Adipose tissue (tissue), 3 donors: ENCODE results near the gene ABHD16B. TPM values are rescaled to one million over a fixed set of nuclear protein-coding genes. Genes with fewer than 3 reads are reported as not detected.

Source experiments
- H3K27ac ChIP-seq: one replicate; pipeline ENCODE4 v1.5.1; 2013; ENCODE audit warnings: low read depth, low read length
- WGBS, 3 donors: extraction: QIAGEN DNeasy Blood & Tissue Kit; methylation state at CpG; one replicate each; pipeline ENCODE4 v1.1.7; 2013; 5-methylcytosine and 5-hydroxymethylcytosine counted together
- polyA plus RNA-seq, 3 donors: library from polyadenylated mRNA; stranded (reverse); fragments of 200-250 nt; gene quantifications; one replicate each; pipeline ENCODE4 v1.2.3, GENCODE V29; 2013
- donor health status: healthy with polysubstance abuse.
- donor health status: Bipolar disorder and iron deficiency.
- donor health status: healthy.

The ABHD16B gene
- polyA plus RNA-seq, 3 donors, result 0.72 to 1.2 TPM; not detected in 1

DNA sequence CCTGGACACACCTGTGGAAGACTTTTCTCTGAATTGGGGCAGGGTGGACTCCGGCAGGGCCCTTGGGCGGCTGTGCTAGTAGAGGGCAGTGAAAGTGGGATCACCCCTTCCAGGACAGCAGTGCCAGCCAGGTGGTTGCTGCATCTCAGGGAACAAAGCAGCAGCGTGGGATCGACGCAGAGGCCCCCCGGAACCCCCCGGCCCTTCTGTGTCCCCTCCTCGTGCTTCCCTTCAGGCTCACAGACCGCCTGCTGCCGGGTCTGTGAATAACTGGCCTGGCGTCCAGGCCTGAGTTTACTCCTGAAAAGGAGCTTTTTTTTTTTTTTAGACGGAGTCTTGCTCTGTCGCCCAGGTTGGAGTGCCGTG, 24.7 kb downstream of the ABHD16B start:
- H3K27ac ChIP-seq, result no peak overlapping the region
- 92 to 93% (median 92%) methylated on average over 13 to 14 of the region's 14 CpGs for WGBS, 3 donors

GRCh38 chr20:63886921-63887320, 25.6 kb downstream of the ABHD16B start:
- 93 to 95% (median 94%) methylated on average over 11 of the region's 11 CpGs for WGBS, 3 donors
- H3K27ac ChIP-seq, result no peak overlapping the region

DNA sequence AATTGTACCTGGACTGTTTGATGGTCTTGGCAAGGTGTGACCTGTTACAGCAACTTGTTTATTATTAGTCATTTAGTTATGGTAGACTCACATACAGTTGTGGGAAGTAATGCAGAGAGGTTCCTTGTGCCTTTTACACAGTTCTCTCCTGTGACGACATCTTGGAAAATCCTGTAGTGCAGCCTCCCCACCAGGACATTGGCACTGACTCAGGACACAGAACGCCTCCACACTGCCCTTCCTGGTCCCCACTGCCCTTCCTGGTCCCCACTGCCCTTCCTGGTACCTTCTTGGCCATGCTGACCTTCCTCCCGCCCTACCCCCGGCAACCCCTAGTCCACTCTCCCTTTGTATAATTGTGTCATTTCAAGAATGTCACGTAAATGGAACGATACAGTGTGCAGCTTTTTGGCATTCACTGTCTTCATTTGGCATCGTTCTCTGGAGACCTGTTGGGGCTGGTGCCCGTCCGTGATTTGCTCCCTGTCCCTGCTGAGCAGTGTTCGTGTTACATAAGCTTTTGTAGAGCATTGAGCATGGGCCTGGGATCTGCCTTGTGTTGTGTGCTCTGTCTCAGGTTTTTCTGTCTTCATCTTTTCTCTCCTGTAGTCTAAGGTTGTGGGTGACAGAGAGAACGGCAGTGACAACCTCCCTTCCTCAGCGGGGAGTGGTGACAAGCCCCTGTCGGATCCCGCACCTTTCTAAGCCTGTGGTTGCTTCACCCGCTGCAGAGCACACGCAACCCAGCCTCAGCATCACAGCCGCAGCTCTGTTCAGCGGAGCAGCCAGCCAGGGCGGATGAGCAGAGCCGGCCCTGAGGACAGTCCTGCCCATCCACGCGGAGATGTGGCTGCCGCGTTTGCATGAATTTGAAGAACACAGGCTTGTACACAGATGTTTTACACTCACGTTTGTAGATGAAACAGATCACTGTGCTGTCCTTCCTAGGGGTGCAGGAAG, 28.2 kb downstream of the ABHD16B start:
- H3K27ac ChIP-seq, result no peak overlapping the region
- 73 to 90% (median 74%) methylated on average over 25 of the region's 25 CpGs for WGBS, 3 donors

GRCh38 chr20:63890201-63890576, 28.9 kb downstream of the ABHD16B start:
- 64 to 79% (median 72%) methylated on average over 7 of the region's 7 CpGs for WGBS, 3 donors
- no peak overlapping the region for H3K27ac ChIP-seq

DNA sequence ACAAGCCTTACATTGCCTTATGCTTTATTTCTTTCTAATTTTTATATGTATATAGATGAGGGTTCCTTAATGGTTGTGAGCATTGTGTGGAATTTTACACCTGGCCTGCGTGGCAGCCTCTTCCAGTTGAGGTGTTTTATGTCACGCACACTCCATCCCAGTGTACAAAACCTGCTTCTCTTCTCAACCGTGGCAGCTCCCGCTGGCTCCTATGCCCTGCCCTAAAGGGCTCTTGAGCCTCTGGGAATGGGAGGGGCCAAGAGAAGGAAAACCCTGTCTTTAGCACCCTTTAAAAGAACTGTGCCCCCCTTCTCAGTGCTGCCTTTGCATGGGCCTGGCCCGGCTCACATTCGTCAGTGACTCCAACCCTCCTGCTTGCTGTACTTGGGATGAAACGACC, 29.3 kb downstream of the ABHD16B start:
- 74 to 85% (median 76%) methylated on average over 7 of the region's 7 CpGs for WGBS, 3 donors
- no peak overlapping the region for H3K27ac ChIP-seq

DNA sequence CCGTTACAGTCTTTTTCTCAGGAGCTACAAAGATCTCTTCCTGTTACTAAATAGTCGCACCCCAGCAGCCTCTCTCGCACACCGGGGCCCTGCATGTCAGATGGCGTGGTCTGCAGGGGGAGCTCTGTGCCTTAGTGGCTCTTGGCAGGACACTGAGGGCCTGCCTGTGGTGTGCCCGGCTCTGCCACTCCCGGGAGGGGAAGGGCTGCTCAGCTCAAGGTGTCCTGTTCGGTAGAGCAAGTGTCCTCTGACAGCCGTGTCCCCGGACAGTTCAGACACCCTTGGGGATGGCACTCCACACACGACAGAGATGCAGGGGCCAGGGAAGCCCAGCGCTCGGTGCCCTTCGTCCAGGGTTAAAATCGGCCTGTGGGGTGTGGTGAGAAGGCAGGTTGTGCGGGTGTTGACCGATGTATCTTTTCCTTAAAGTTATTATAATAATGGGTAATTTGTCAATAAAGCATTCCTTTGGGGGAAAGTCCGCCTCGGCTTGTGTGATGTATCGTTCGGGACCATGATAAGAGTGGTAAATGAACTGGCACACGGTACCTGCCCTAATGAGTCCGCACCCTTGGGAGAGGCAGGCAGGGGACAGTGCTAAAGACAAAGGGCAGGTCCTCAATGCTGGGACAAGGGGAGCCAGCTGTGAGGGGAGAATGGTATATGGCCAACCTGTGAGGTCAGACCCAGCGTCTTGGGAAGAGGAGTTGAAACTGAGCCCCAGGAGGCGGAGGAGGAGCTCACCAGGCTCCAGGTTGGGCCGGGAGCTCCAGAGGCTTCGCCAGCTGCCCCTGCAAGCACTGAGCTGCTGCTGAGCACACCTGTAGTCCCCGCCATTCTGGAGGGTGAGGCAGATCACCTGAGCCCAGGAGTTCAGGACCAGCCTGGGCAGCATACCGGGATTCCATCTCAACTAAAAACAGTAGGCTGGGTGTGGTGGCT, 30.0 kb downstream of the ABHD16B start:
- H3K27ac ChIP-seq, result no peak overlapping the region
- 84 to 87% (median 84%) methylated on average over 29 of the region's 29 CpGs for WGBS, 3 donors

- H3K27ac ChIP-seq, result no peak overlapping the region
- 90 to 91% (median 90%) methylated on average over 7 of the region's 7 CpGs for WGBS, 3 donors
These were observed 31.1 kb downstream of the ABHD16B start for GRCh38 chr20:63892402-63892801.

- 24 to 26% (median 26%) methylated on average over 6 of the region's 6 CpGs for WGBS, 3 donors
These were observed 32.7 kb downstream of the ABHD16B start for GRCh38 chr20:63893999-63894357.

DNA sequence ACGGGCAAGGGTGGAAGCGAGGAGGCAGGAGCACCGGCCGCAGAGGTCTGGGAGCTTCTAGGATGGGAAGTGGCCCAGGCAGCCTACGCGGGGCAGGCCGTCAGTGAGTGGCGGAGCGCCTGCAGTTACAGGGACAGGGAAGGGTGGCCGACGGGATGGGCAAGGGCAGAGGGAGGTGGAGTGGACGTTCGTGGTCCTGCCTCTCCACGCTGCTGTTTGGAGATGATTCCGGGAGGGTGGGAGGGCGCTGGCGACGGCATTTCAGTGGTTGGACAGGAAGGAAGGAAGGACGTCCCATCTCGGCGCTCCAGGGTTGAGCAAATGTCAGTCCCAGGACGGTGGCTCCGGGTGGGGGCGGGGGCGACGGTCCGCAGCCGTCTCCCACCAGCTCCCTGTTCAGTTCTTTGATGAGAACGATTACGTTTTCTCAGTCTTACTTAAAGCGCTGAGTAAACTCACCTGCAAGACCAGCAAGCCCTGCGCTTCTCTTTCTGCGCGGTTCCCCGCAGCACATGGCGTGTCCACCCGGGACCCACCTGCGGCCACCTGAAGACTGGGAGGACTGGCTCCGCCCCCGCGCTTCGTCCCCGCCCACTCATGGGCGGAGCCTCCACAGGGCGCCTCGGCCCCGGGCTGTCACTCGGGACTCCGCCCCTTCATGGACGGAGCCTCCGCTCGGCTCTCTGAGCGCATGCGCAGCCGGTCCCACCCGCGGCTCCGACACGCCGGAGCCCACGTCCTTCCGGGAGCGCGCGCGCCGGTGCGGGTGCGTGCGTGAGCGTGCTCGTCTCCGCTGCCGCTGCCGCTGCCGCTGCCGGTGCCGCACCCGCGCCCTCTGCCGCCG, 33.3 kb downstream of the ABHD16B start, which contains the start of gene DNAJC5:
Gene DNAJC5 (plus strand): TSS at position 769 of the 844 bp plus-strand sequence. CDS start 33,220 bp downstream, outside the sequence.
- H3K27ac ChIP-seq, result peak within 1 kb of the TSS; percentile 13
- 1 to 2% (median 2%) methylated on average over 68 to 82 of the region's 82 CpGs for WGBS, 3 donors

More at GRCh38 chr20:63893999-63894357, 32.7 kb downstream of the ABHD16B start:
- no peak overlapping the region for H3K27ac ChIP-seq

- no peak overlapping the region for H3K27ac ChIP-seq
- WGBS, 3 donors, result 0 to 1% (median 1%) methylated on average over 26 to 84 of the region's 87 CpGs
These were observed 34.1 kb downstream of the ABHD16B start for GRCh38 chr20:63895202-63895951.

DNA sequence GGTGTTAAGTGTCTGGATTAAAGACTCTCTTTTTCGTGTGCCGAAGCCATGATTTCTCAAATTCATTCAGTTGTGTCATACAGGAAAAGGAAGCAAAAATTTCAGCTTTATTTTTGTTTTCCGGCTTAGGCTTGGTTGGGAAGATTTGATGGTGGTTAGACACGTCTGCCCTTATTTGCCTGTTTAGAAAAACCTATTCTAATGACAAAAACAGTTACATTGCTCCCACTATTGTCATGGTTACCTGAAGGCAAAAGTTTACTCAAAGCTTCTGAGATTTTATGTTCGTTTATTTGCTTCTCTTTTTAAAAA, 34.6 kb downstream of the ABHD16B start:
- WGBS, 3 donors, result 0 to 2% (median 0%) methylated on average over 5 of the region's 5 CpGs
- no peak overlapping the region for H3K27ac ChIP-seq

DNA sequence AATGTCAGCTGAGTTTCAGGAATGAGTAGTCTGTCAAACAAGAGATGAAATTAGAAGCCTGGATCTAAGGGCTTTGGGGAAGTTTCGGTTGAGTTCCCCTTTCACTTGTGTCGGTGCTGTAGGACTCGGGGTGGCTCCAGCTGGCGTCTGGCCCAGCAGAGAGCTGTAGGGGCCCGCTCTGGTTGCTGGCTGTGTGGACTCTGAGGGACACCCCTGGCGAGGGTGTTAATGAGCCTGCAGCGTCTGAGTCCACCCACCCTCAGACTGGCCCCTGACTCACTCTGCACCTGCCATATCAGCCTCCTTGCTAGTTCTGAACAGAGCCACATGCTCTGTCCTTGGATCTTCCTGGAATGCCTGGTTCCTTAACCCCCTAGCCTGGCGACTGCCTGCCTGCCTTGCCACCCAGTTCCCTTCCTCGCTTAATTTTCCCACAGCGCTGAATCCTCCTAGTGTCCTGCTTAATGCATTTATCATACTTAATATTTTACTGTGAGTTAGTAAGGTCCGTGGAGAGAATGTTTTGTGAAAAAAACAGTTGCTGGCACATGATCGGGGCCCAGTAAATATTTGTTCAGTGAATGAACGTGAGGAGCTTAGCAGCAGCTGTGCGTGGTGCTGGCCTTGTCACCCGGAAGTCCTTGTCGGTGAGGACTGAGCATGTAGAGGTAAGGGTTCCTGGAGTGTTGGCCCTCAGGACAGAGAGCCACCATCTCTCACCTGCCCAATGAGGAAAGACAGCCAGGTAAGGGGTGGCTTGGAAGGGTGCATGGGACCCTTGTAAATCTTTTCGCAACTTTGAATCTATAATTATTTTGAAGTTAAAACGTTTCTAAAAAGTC, 35.2 kb downstream of the ABHD16B start:
- H3K27ac ChIP-seq, result peak overlapping the region; percentile 40
- 7 to 14% (median 14%) methylated on average over 18 of the region's 18 CpGs for WGBS, 3 donors

GRCh38 chr20:63897978-63898561, 36.8 kb downstream of the ABHD16B start:
- WGBS, 3 donors, result 46 to 80% (median 78%) methylated on average over 6 of the region's 6 CpGs
- H3K27ac ChIP-seq, result no peak overlapping the region

DNA sequence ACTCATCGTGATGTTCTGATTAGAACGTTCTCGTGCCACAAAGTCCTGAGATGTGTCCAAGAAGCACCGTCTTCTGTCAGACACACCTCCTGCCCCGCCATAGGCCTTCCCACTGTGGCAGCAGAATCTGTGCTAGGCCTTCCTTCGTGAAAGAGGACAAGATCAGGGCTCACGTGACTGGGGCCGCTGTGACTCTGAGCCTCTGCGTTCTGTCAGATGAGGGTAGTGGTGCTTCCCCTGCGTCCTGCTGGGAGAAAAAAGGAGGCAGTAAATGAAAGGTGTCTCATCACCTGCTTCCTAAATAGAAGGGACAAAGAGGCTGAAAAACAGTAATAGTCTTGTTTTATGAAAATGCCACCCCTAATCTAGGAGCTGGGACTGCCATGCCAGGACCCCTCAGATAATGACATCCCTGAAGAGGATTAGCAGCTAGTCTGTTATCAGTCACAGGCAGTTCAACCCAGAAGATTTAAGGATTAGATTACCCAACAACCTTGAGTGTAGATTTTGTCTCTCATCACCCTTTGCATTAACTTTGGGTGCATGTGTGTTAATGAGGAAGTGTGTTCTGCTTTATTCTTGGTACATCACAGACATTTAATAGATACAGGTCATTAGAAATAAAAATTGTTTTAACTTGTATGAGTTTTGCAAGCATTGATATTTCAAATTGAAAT, 37.7 kb downstream of the ABHD16B start:
- H3K27ac ChIP-seq, result no peak overlapping the region
- 66 to 84% (median 71%) methylated on average over 10 of the region's 10 CpGs for WGBS, 3 donors

DNA sequence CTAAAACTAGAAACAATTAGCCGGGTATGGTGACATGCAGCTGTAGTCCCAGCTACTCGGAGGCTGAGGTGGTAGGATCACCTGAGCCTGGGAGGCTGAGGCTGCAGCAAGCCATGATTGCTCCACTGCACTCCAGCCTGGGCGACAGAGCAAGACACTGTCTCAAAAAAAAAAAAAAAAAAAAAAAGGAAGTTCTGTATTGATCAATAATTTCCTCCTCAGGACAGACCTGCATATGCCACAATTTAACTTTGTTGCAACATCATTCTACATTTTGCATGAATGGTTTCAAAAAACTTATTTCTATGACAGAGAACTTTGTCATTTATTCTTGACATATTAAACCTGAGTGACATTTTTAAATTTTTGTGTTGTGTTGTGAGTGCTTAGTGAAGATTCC, 39.1 kb downstream of the ABHD16B start:
- no peak overlapping the region for H3K27ac ChIP-seq
- 44 to 62% (median 57%) methylated on average over 3 of the region's 3 CpGs for WGBS, 3 donors
